Measurements from ENCODE around the gene ELAVL1. TPM values are rescaled to one million over a fixed set of nuclear protein-coding genes. Genes with fewer than 3 reads are reported as not detected.

The ELAVL1 gene
- total and polyA plus RNA-seq, 2 of the 13 experiments (the other 11 are each of a cell fraction or from before 2014, with no cell fraction given) = 27.9 to 38.4 TPM

- Histone ChIP-seq H3K79me2 (ENCODE audit: insufficient read depth, low read length) (no peaks in the 10 kb centered on the region), H3K27me3 (ENCODE audit: control insufficient read depth in 1 of 2, insufficient read depth in 2 of 2, low read length in 2 of 2) (no peaks in the 10 kb centered on the region; a peak in 1 of 5 replicates), H2AFZ (ENCODE audit: low read length) (no peak overlapping the region), H3K27ac (ENCODE audit: extremely low read length, insufficient read depth, low read length) (no peak overlapping the region), H3K9ac (ENCODE audit: insufficient read depth, low read depth, low read length) (no peak overlapping the region), H3K4me3 (replicated peaks in 1 of 3; ENCODE audit: insufficient read depth in 1 of 3, low read depth in 2 of 3, low read length in 3 of 3) (no peak overlapping the region), H3K9me3 (ENCODE audit: low read length) (no peaks in the 10 kb centered on the region), H3K36me3 (replicated peaks in 1 of 2; ENCODE audit: control insufficient read depth in 1 of 2, insufficient read depth in 2 of 2, low read length in 2 of 2) (peaks cover 5 to 10% of the 10 kb centered on the region in 2 experiments; a peak in 2 of 5 replicates), H3K4me2 (ENCODE audit: low read depth, low read length) (no peak overlapping the region), H4K20me1 (ENCODE audit: insufficient read depth, low read length) (peaks cover 5% of the 10 kb centered on the region; the same call in 1 of the 2 replicates), H3K4me1 (ENCODE audit: insufficient read depth, low read length) (peaks cover 15% of the 10 kb centered on the region)
- no peak for FAIRE-seq
- DNase-seq (ENCODE audit: low spot score) = no peak
- no TSS peak for BruUV-seq (replicated peaks)
- WGBS (ENCODE audit: low lambda C conversion rate) = 89% methylated on average over 13 of the region's 31 CpGs
- ChIA-PET CTCF (ENCODE audit: low intra/inter-chr PET ratio, low total read pairs) (interaction anchor here (1.2 to 2.7 kb wide), 2 partner anchors 55 to 70 kb away, joined by 4 to 28 read pairs; no protein-coding TSS in a partner anchor), POLR2A (interaction anchor here (0.8 to 1.4 kb wide), 2 partner anchors 20 to 55 kb away, joined by 3 to 7 read pairs; partner anchors contain the start of gene TIMM44)
- ATAC-seq = no peak
- in situ Hi-C loops (cut with HindIII; ENCODE audit: extremely low pct_ligation_motif_present, low pct_unique_long_range_greater_than_20kb) = loop anchor here (5.0 kb wide), 1 partner anchor 71 kb away; no protein-coding TSS in a partner anchor
- intact Hi-C loops (cut with micrococcal nuclease; ENCODE audit: unreplicated experiment) = loop anchor here (2.0 kb wide), 1 partner anchor 71 kb away; no protein-coding TSS in a partner anchor
- TF ChIP-seq ZFP36L1 (CRISPR knock-in tag; IDR thresholded peaks at IDR 0.05) (no peak), ZNF234 (CRISPR knock-in tag; conservative IDR thresholded peaks at IDR 0.05) (no peak), ZNF451 (CRISPR knock-in tag; IDR thresholded peaks at IDR 0.05) (no peak), ZNF383 (CRISPR knock-in tag; IDR thresholded peaks at IDR 0.05; ENCODE audit: borderline replicate concordance) (no peak), YEATS4 (CRISPR knock-in tag; IDR thresholded peaks at IDR 0.05; ENCODE audit: borderline replicate concordance) (no peak), AHDC1 (CRISPR knock-in tag; IDR thresholded peaks at IDR 0.05; ENCODE audit: borderline replicate concordance) (no peak), ZNF256 (CRISPR knock-in tag; conservative IDR thresholded peaks at IDR 0.05) (no peak), ZMAT3 (CRISPR knock-in tag; conservative IDR thresholded peaks at IDR 0.05) (no peak), CAMTA2 (CRISPR knock-in tag; IDR thresholded peaks at IDR 0.05; ENCODE audit: borderline replicate concordance) (no peak), ATM (IDR thresholded peaks at IDR 0.05; ENCODE audit: borderline replicate concordance) (no peak)
These were observed 81.9 kb downstream of the ELAVL1 start for GRCh38 chr19:7923295-7924191.
